AG08396 (cell line): Measurements from ENCODE around the gene UBA5.
"Not testable (repeated sequence)": the region's sequence is repeated elsewhere in the genome, so short reads cannot be mapped to it uniquely, and the experiment has no call there.

Source experiments
- DNase-seq: peaks from one replicate; pipeline ENCODE4 v3.0.0; 2012; ENCODE audit warnings: low spot score, mixed read lengths

Gene UBA5

DNA sequence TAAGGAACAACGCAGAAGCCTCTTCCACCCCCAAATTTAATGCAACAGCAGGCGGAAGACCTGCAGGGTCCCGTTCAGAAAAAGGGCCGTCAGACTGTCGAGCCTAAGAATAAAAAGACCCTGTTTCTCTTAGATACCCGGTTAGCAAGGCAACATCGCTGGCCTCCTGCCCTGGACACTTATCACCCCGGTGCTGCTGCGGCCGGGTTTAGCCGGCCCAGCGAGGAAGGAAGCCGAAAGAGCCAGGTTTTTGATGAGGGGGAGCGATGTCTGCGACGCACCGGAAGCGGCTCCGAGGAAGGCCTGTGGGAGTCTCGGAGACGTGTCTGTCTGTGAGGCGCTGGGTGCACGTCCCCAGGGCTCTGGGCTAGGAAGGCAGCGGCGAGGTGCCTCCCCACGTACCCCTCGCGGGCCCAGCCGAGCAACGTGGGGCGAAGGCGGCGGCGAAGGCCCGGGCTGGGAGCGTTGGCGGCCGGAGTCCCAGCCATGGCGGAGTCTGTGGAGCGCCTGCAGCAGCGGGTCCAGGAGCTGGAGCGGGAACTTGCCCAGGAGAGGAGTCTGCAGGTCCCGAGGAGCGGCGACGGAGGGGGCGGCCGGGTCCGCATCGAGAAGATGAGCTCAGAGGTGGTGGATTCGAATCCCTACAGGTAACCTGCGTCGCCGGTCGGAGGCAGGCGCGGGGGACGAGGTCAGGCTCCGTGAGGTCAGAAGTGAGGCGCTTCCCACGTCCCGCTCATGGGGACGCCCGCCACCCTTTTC lies at the start of gene UBA5:
TSS of gene UBA5 (plus strand) at position 278 of the 759 bp plus-strand sequence. CDS start at position 487, 209 bp downstream.
- DNase-seq: peak; percentile 79

DNA sequence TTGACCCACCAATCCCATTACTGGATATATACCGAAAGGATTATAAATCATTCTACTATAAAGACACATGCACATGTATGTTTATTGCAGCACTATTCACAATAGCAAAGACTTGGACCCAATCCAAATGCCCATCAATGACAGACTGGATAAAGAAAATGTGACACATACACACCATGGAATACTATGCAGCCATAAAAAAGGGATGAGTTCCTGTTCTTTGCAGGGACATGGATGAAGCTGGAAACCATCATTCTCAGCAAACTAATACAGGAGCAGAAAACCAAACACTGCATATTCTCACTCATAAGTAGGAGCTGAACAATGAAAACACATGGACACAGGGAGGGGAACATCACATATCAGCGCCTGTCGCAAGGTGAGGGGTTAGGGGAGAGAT lies 44.8 kb upstream of the UBA5 start:
- DNase-seq: not testable (repeated sequence)

DNA sequence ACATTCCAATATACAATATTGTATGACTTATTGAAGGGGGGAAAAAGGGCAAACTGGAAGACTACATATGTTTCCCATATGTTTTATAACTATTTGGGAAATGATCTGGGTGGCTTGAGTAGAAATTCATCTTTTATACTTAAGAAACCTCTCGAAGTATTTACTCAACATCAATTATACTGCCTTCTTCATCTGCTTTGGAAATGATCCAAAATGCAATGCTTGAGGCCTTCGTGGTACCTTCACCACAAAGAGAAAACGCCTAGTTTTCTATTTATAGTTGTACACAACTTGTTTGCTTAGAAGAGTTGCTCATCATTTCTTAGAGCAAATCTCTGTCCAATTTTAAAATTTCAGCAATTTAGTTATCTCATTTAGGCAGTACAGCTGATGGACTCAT lies 44.2 kb upstream of the UBA5 start:
- no peak for DNase-seq

DNA sequence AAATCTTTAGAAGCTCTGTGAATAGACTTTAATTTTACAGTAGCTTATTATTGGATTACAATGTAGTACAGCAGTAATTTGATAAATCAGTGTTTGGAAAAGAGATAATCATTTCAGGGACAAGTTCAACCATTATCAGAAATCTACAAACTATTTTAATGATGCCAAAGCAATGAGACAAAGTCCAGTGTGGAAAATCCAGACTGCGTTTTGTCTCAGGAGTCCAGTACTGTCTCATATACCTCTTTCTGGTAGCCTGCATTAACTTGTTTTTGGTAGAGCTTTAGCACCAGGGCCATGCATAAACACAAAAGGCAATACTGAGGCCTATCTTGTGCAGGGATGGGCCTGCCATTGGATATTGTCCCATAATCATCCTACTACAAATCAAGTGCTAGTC lies 43.3 kb upstream of the UBA5 start:
- no peak for DNase-seq

GRCh38 chr3:132622148-132622547 lies 38.0 kb upstream of the UBA5 start:
- DNase-seq: no peak

- no peak for DNase-seq
These were observed 37.4 kb upstream of the UBA5 start for GRCh38 chr3:132622761-132623160.

- no peak for DNase-seq
These were observed 36.5 kb upstream of the UBA5 start for GRCh38 chr3:132623646-132624045.

GRCh38 chr3:132624790-132625189 lies 35.3 kb upstream of the UBA5 start:
- DNase-seq: no peak

DNA sequence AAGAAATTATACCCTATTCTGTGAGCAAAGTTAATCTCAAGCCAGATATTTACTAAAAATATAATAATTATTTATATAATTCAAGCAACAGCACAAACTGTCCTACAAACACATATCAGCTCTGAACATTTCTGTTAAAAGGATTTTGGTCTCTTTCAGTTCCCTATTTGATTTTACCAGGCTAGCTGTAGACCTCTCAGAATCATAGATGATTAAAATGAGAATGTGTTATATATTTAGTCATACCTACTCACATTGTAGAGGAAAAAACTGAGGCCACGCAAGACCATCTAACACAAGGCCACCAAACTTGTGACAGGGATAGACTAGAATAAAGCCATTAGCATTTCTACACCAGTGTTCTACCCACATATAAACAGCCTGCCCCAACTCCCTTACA lies 34.5 kb upstream of the UBA5 start:
- no peak for DNase-seq

DNA sequence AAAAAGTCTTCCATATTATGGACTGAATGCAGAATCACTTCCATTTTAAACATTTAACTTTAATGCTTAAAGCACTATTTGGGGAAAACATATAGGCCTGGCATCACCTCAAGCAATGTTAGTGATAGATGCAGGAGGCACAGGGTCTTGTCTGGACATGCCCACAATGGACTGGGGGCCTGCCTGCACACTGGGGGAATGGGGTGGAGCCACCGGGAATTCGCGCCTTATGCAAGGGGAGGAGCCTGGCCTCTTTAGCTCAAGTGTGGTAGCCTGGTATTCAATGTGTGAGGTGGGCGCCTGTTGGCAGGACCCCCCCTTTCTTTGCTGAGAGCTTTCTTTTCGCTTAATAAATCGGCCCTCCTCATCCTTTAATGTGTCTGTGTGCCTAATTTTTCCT lies 33.2 kb upstream of the UBA5 start:
- DNase-seq: no peak

DNA sequence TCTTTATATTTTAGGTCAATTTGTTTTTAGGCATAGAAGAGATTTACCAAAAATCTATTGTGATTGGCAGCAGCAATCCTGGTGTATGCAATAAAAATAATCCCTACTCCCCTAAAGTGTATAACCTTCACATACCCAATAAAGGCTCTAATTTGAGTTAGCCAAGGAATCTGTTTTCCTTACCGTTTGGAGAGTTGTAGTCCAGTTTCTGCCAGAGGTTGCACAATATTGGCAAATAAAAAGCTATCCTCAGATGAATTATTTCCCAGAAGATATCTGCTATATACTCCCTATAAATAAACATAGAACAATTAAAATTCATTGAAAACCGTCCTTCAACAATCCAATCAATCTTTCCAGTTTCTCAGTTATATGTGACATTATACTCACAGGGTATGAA lies 32.0 kb upstream of the UBA5 start:
- DNase-seq: no peak

GRCh38 chr3:132629928-132630327 lies 30.2 kb upstream of the UBA5 start:
- no peak for DNase-seq

- DNase-seq: no peak
These were observed 29.5 kb upstream of the UBA5 start for GRCh38 chr3:132630612-132631011.

- no peak for DNase-seq
These were observed 25.1 kb upstream of the UBA5 start for GRCh38 chr3:132635052-132635451.

- DNase-seq: peak; percentile 25
These were observed 22.5 kb upstream of the UBA5 start for GRCh38 chr3:132637590-132637989.

- no peak for DNase-seq
These were observed 21.4 kb upstream of the UBA5 start for GRCh38 chr3:132638706-132639105.

DNA sequence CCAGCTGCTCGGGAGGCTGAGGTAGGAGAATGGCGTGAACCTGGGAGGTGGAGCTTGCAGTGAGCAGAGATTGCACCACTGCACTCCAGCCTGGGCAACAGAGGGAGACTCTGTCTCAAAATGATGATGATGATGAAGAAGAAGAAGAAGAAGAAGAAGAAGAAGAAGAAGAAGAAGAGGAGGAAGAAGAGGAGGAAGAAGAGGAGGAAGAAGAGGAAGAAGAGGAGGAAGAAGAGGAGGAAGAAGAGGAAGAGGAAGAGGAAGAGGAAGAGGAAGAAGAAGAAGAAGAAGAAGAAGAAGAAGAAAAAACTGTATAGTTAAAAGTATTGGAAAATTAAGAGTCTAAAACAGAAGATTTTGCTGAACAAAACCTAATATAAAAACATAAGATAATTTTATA lies 18.7 kb upstream of the UBA5 start:
- DNase-seq: not testable (repeated sequence)

DNA sequence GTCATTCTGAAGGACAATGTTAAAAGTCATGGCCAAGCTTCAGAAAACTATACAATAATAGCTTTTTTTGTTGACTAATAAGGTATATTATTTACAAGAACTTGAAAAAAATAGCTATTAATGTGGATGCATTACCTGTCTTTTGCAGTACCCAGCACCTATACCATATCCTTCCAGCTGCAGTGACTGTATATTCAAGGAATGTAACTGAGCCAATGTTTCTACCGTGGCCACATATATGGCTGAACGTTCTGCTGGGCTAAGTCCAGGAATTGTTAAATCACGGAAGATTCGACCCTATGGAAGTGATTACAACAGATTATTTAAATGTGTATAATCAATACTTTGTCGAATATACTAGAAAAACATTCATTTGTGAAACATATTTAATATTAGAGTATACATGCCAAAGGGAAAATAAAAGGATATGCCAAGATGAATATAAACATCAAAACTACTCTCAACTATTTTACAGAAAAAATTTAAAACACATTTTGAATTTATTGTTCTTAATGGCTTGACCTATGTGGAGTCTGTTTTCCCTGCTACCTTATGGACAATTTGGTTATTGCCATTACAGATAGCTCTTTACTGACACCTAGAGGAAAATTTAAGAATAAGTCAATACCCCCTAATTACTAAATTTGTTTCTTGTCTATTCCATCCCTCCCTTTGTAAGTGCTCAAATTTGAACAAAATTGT lies 18.1 kb upstream of the UBA5 start:
- peak; percentile 44 for DNase-seq

GRCh38 chr3:132642539-132642847 lies 17.6 kb upstream of the UBA5 start:
- DNase-seq: no peak

GRCh38 chr3:132643366-132643765 lies 16.8 kb upstream of the UBA5 start:
- DNase-seq: no peak

DNA sequence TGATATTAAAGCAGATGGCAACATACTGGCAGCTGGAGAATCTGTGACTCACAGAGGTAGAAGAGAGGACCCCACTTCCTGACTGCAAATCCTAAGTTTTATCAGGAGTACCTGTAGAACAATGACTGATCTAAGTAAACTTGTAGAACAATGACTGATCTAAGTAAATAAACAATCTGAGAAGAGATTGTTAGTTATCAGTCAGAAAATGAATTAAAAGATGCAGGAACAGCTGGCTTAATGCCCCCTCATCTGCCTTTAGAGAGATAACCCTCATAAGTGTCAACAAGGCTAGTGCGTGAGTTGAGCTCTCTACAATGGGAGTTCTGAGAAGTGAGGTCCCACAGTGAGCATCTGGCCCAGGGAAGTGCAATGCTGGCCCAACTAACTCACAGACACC lies 15.1 kb upstream of the UBA5 start:
- DNase-seq: no peak

DNA sequence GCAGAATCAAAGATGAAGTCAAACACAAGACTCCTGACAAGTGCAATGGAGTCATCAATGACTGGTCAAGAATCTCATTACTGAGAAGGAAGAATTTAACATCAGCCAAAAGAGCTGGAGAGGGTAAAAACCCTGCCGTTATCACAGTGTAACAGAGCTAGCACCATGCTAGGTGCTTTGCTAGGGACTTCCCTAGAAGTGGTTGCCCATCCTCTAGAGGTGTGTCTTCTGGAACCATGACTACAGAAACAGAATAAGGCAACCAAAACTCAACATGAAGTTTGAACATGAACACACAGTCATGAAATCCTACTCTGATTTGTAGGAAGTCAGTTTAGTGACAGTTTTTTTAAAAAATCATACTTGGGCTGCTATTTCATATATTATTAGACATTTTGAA lies 10.0 kb upstream of the UBA5 start:
- DNase-seq: no peak

DNA sequence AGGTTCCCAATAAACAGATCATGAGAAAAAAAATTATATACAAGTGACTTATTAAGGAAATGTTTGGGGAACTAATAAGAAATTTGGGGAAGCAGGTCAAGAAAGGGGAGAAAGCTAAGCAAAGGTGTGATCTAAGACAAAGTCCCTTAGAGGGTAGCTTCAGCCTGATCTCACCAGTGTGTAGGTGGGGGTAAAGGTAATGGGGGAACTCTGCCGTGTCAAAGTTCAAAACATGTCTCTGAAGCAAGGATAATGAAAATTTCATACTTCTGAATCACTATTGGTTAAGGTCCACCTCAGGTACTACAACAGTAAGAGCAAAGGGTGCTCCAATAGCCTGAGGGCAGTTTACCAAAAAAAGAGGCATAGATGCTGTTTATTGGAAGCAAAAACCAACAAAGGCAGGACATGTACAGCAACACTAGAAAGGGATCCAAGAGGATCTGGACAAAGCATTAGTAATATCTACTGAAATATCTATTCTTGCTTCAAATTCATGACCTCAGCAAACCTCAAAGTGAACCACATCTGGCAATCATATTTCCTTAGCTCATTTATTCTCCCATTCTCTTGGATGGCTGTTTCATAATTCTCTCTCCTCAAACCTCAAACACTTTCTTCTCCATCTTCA lies 7.4 kb upstream of the UBA5 start:
- DNase-seq: no peak
